Astrocyte (in vitro differentiated cells and primary cell): Measurements from ENCODE around the gene EPHA6.

Experiments
- EZH2 ChIP-seq: IDR thresholded peaks from 2 replicates; pipeline ENCODE4 v1.6.1; 2012; ENCODE audit warnings: mild to moderate bottlenecking, low read length, inconsistent platforms; ENCODE audit not compliant: insufficient read depth
- TF ChIP-seq, protein P1 (sequence below): IDR thresholded peaks from 2 replicates; pipeline ENCODE4 v1.5.1; 2011; ENCODE audit warnings: low read depth, mild to moderate bottlenecking, inconsistent platforms, low read length, moderate library complexity; ENCODE audit not compliant: insufficient read depth

DNA sequence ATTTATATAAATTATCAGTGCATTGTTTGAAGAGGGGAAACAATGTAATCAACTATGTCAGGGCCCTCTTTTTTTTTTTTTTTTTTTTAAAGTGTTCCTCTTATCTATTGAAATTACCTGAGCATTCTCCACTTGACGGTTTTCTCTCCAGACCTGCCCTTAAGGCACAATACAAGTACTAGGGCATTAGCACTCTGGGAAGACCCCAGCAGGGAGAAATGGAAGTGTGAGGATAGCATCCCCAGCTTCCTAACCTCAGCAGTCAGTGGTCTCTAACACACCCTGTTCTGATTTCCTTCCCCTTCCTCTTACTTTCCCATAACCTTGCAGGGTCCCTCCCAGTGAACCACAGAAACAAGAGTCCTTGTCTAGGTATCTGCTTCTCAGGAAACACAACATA is 491.8 kb downstream of the EPHA6 start:
- TF ChIP-seq, protein P1, sequence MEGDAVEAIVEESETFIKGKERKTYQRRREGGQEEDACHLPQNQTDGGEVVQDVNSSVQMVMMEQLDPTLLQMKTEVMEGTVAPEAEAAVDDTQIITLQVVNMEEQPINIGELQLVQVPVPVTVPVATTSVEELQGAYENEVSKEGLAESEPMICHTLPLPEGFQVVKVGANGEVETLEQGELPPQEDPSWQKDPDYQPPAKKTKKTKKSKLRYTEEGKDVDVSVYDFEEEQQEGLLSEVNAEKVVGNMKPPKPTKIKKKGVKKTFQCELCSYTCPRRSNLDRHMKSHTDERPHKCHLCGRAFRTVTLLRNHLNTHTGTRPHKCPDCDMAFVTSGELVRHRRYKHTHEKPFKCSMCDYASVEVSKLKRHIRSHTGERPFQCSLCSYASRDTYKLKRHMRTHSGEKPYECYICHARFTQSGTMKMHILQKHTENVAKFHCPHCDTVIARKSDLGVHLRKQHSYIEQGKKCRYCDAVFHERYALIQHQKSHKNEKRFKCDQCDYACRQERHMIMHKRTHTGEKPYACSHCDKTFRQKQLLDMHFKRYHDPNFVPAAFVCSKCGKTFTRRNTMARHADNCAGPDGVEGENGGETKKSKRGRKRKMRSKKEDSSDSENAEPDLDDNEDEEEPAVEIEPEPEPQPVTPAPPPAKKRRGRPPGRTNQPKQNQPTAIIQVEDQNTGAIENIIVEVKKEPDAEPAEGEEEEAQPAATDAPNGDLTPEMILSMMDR: no peak
- no peak for TF ChIP-seq EZH2
